ENCODE results near the gene TLE5.
"Not testable (repeated sequence)": the region's sequence is repeated elsewhere in the genome, so short reads cannot be mapped to it uniquely, and the experiment has no call there.

The TLE5 gene

GRCh38 chr19:3024509-3024869, 37.8 kb downstream of the TLE5 start:
- Histone ChIP-seq H3K27ac (ENCODE audit: low read length) (no peak overlapping the region), H3K4me3 (ENCODE audit: low read length) (no peak overlapping the region), H3K4me1 (ENCODE audit: control insufficient read depth, insufficient read depth, low read length) (peaks cover 8% of the 10 kb centered on the region), H3K27me3 (ENCODE audit: control insufficient read depth, insufficient read depth, low read length) (no peaks in the 10 kb centered on the region), H3K36me3 (ENCODE audit: control insufficient read depth, insufficient read depth, low read length) (no peaks in the 10 kb centered on the region), H3K9me3 (ENCODE audit: control insufficient read depth, insufficient read depth, low read length) (no peaks in the 10 kb centered on the region)
- no CpG with 5 or more reads among the region's 5 CpGs for WGBS (ENCODE audit: insufficient coverage, insufficient read length)
- no peak for DNase-seq (ENCODE audit: low read depth, low spot score)

GRCh38 chr19:3020321-3020960, 41.9 kb downstream of the TLE5 start:
- H3K27me3 ChIP-seq (ENCODE audit: control insufficient read depth, insufficient read depth, low read length), result no peaks in the 10 kb centered on the region
- H3K4me3 ChIP-seq (ENCODE audit: low read length), result no peak overlapping the region
- H3K4me1 ChIP-seq (ENCODE audit: control insufficient read depth, insufficient read depth, low read length), result peaks cover 5% of the 10 kb centered on the region
- H3K36me3 ChIP-seq (ENCODE audit: control insufficient read depth, insufficient read depth, low read length), result no peaks in the 10 kb centered on the region
- no peak overlapping the region for H3K27ac ChIP-seq (ENCODE audit: low read length)
- DNase-seq (ENCODE audit: low read depth, low spot score), result no peak
- WGBS (ENCODE audit: insufficient coverage, insufficient read length), result no CpG with 5 or more reads among the region's 18 CpGs
- no peaks in the 10 kb centered on the region for H3K9me3 ChIP-seq (ENCODE audit: control insufficient read depth, insufficient read depth, low read length)

- Histone ChIP-seq H3K36me3 (ENCODE audit: control insufficient read depth, insufficient read depth, low read length) (no peaks in the 10 kb centered on the region), H3K27me3 (ENCODE audit: control insufficient read depth, insufficient read depth, low read length) (no peaks in the 10 kb centered on the region), H3K27ac (ENCODE audit: low read length) (no peak overlapping the region), H3K4me3 (ENCODE audit: low read length) (no peak overlapping the region), H3K4me1 (ENCODE audit: control insufficient read depth, insufficient read depth, low read length) (no peaks in the 10 kb centered on the region), H3K9me3 (ENCODE audit: control insufficient read depth, insufficient read depth, low read length) (no peaks in the 10 kb centered on the region)
- WGBS (ENCODE audit: insufficient coverage, insufficient read length), result no CpG with 5 or more reads among the region's 28 CpGs
- no peak for DNase-seq (ENCODE audit: low read depth, low spot score)
These were observed 43.0 kb downstream of the TLE5 start for GRCh38 chr19:3019211-3019854.

GRCh38 chr19:3017923-3018322, 44.4 kb downstream of the TLE5 start:
- no peak overlapping the region for H3K4me3 ChIP-seq (ENCODE audit: low read length)
- no peaks in the 10 kb centered on the region for H3K9me3 ChIP-seq (ENCODE audit: control insufficient read depth, insufficient read depth, low read length)
- DNase-seq (ENCODE audit: low read depth, low spot score), result no peak
- no peak overlapping the region for H3K27ac ChIP-seq (ENCODE audit: low read length)
- no peaks in the 10 kb centered on the region for H3K27me3 ChIP-seq (ENCODE audit: control insufficient read depth, insufficient read depth, low read length)
- WGBS (ENCODE audit: insufficient coverage, insufficient read length), result no CpG with 5 or more reads among the region's 7 CpGs
- H3K4me1 ChIP-seq (ENCODE audit: control insufficient read depth, insufficient read depth, low read length), result peaks cover 1% of the 10 kb centered on the region; the same call in 1 of the 2 replicates
- H3K36me3 ChIP-seq (ENCODE audit: control insufficient read depth, insufficient read depth, low read length), result 0 out of 2 replicates have a peak, but pooled peaks cover 2% of the 10 kb centered on the region

- no peaks in the 10 kb centered on the region for H3K9me3 ChIP-seq (ENCODE audit: control insufficient read depth, insufficient read depth, low read length)
- 0 out of 2 replicates have a peak, but pooled peaks cover 2% of the 10 kb centered on the region for H3K36me3 ChIP-seq (ENCODE audit: control insufficient read depth, insufficient read depth, low read length)
- no CpG with 5 or more reads among the region's 22 CpGs for WGBS (ENCODE audit: insufficient coverage, insufficient read length)
- H3K4me3 ChIP-seq (ENCODE audit: low read length), result no peak overlapping the region
- H3K4me1 ChIP-seq (ENCODE audit: control insufficient read depth, insufficient read depth, low read length), result peaks cover 1% of the 10 kb centered on the region; the same call in 1 of the 2 replicates
- no peaks in the 10 kb centered on the region for H3K27me3 ChIP-seq (ENCODE audit: control insufficient read depth, insufficient read depth, low read length)
- H3K27ac ChIP-seq (ENCODE audit: low read length), result no peak overlapping the region
- DNase-seq (ENCODE audit: low read depth, low spot score), result no peak
These were observed 46.9 kb downstream of the TLE5 start for GRCh38 chr19:3015126-3016057.

GRCh38 chr19:3014135-3014534, 48.2 kb downstream of the TLE5 start:
- peaks cover 1% of the 10 kb centered on the region; the same call in 1 of the 2 replicates for H3K4me1 ChIP-seq (ENCODE audit: control insufficient read depth, insufficient read depth, low read length)
- no peak for DNase-seq (ENCODE audit: low read depth, low spot score)
- H3K27ac ChIP-seq (ENCODE audit: low read length), result no peak overlapping the region
- H3K27me3 ChIP-seq (ENCODE audit: control insufficient read depth, insufficient read depth, low read length), result no peaks in the 10 kb centered on the region
- 0 out of 2 replicates have a peak, but pooled peaks cover 2% of the 10 kb centered on the region for H3K36me3 ChIP-seq (ENCODE audit: control insufficient read depth, insufficient read depth, low read length)
- H3K4me3 ChIP-seq (ENCODE audit: low read length), result no peak overlapping the region
- H3K9me3 ChIP-seq (ENCODE audit: control insufficient read depth, insufficient read depth, low read length), result no peaks in the 10 kb centered on the region
- no CpG with 5 or more reads among the region's 8 CpGs for WGBS (ENCODE audit: insufficient coverage, insufficient read length)

GRCh38 chr19:3013263-3013725, 49.0 kb downstream of the TLE5 start:
- peaks cover 1% of the 10 kb centered on the region; the same call in 1 of the 2 replicates for H3K4me1 ChIP-seq (ENCODE audit: control insufficient read depth, insufficient read depth, low read length)
- 0 out of 2 replicates have a peak, but pooled peaks cover 2% of the 10 kb centered on the region for H3K36me3 ChIP-seq (ENCODE audit: control insufficient read depth, insufficient read depth, low read length)
- H3K9me3 ChIP-seq (ENCODE audit: control insufficient read depth, insufficient read depth, low read length), result no peaks in the 10 kb centered on the region
- WGBS (ENCODE audit: insufficient coverage, insufficient read length), result no CpG with 5 or more reads among the region's 7 CpGs
- no peaks in the 10 kb centered on the region for H3K27me3 ChIP-seq (ENCODE audit: control insufficient read depth, insufficient read depth, low read length)
- H3K27ac ChIP-seq (ENCODE audit: low read length), result no peak overlapping the region
- no peak overlapping the region for H3K4me3 ChIP-seq (ENCODE audit: low read length)
- DNase-seq (ENCODE audit: low read depth, low spot score), result no peak

- Histone ChIP-seq H3K4me3 (ENCODE audit: low read length) (no peak overlapping the region), H3K36me3 (ENCODE audit: control insufficient read depth, insufficient read depth, low read length) (0 out of 2 replicates have a peak, but pooled peaks cover 2% of the 10 kb centered on the region), H3K27ac (ENCODE audit: low read length) (no peak overlapping the region), H3K27me3 (ENCODE audit: control insufficient read depth, insufficient read depth, low read length) (no peaks in the 10 kb centered on the region), H3K9me3 (ENCODE audit: control insufficient read depth, insufficient read depth, low read length) (no peaks in the 10 kb centered on the region), H3K4me1 (ENCODE audit: control insufficient read depth, insufficient read depth, low read length) (peaks cover 1% of the 10 kb centered on the region; the same call in 1 of the 2 replicates)
- no CpG with 5 or more reads among the region's 16 CpGs for WGBS (ENCODE audit: insufficient coverage, insufficient read length)
- no peak for DNase-seq (ENCODE audit: low read depth, low spot score)
These were observed 49.6 kb downstream of the TLE5 start for GRCh38 chr19:3012621-3013262.

- H3K4me1 ChIP-seq (ENCODE audit: control insufficient read depth, insufficient read depth, low read length); DNase-seq (ENCODE audit: low read depth, low spot score); H3K27ac ChIP-seq (ENCODE audit: low read length); H3K4me3 ChIP-seq (ENCODE audit: low read length); H3K27me3 ChIP-seq (ENCODE audit: control insufficient read depth, insufficient read depth, low read length); H3K36me3 ChIP-seq (ENCODE audit: control insufficient read depth, insufficient read depth, low read length); H3K9me3 ChIP-seq (ENCODE audit: control insufficient read depth, insufficient read depth, low read length): not testable (repeated sequence)
- WGBS (ENCODE audit: insufficient coverage, insufficient read length), result no CpG with 5 or more reads among the region's 13 CpGs
These were observed 50.2 kb downstream of the TLE5 start for GRCh38 chr19:3012059-3012458.

- no peak for DNase-seq (ENCODE audit: low read depth, low spot score)
- H3K4me1 ChIP-seq (ENCODE audit: control insufficient read depth, insufficient read depth, low read length), result peaks cover 4% of the 10 kb centered on the region
- no CpG with 5 or more reads among the region's 13 CpGs for WGBS (ENCODE audit: insufficient coverage, insufficient read length)
- no peak overlapping the region for H3K4me3 ChIP-seq (ENCODE audit: low read length)
- no peaks in the 10 kb centered on the region for H3K9me3 ChIP-seq (ENCODE audit: control insufficient read depth, insufficient read depth, low read length)
- H3K27ac ChIP-seq (ENCODE audit: low read length), result no peak overlapping the region
- H3K36me3 ChIP-seq (ENCODE audit: control insufficient read depth, insufficient read depth, low read length), result 0 out of 2 replicates have a peak, but pooled peaks cover 4% of the 10 kb centered on the region
- no peaks in the 10 kb centered on the region for H3K27me3 ChIP-seq (ENCODE audit: control insufficient read depth, insufficient read depth, low read length)
These were observed 51.4 kb downstream of the TLE5 start for GRCh38 chr19:3010871-3011270.

Measured in iPS DF 6.9 (cell line).